ENCODE data around the gene ENDOV.

GRCh38 chr17:80464486-80464885 lies 49.5 kb downstream of the ENDOV start:
- TF ChIP-seq ZBTB7A (IDR thresholded peaks at IDR 0.05; ENCODE audit: low read depth) (no peak), FOXM1 (IDR thresholded peaks at IDR 0.05; ENCODE audit: borderline replicate concordance, low read depth) (no peak)

Measured in Ishikawa (cell line).